Measurements from ENCODE around the gene EIF4G2. TPM values are rescaled to one million over a fixed set of nuclear protein-coding genes. Genes with fewer than 3 reads are reported as not detected.

Gene EIF4G2
- total and polyA plus RNA-seq, 2 experiments from 2014 or later, result 384 to 584 TPM

DNA sequence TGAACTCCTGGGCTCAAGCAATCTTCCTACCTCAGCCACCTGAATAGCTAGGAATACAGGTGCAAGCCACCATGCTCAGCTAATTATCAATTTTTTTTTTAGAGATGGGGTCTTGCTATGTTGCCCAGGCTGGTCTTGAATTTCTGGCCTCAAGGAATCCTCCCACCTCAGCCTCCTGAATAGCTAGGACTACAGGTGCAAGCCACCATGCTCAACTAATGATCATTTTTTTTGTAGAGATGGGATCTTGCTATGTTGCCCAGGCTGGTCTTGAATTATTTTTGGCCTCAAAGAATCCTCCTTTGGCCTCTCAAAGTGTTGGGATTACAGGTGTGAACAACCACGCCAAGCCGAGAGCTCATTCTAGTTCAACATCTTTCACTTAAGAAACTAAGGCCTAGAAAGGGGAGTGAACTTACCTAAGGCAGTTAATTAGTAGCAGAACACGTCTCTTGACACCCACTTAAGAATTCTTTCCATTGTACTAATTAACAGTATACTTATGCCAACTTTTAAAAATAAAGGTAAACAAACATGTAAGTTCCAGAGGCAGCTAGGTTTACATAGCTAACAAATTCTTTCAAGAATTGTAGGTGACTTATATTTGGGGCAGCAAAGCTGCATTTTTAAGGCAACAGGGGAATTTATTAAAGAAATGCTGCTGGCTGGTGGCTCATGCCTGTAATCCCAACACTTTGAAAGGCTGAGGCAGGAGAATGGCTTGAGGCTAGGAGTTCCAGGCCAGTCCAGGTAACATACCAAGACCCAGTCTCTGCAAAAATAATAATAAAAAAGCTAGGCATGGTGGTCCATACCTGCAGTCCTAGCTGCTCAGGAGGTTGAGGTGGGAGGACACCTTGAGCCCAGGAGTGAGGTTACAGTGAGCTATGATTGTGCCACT is 39.5 kb upstream of the EIF4G2 start:
- Histone ChIP-seq H3K9me3 (ENCODE audit: low read depth) (no peaks in the 10 kb centered on the region), H3K27ac (peak overlapping the region; percentile 11), H3K4me1 (ENCODE audit: low read depth) (peaks cover 4% of the 10 kb centered on the region), H3K27me3 (no peaks in the 10 kb centered on the region), H3K36me3 (peaks cover 21% of the 10 kb centered on the region), H3K4me3 (no peak overlapping the region)
- no peak for TF ChIP-seq CTCF (IDR thresholded peaks at IDR 0.05; ENCODE audit: low read depth, low read length)
- no peak for DNase-seq (ENCODE audit: low read depth in 1 of 2, low spot score in 1 of 2)

- no peak overlapping the region for H3K27ac ChIP-seq
- H3K9me3 ChIP-seq (ENCODE audit: low read depth), result no peaks in the 10 kb centered on the region
- no peak overlapping the region for H3K4me3 ChIP-seq
- TF ChIP-seq CTCF (IDR thresholded peaks at IDR 0.05; ENCODE audit: low read depth, low read length), result no peak
- peaks cover 5% of the 10 kb centered on the region for H3K36me3 ChIP-seq
- H3K27me3 ChIP-seq, result no peaks in the 10 kb centered on the region
- peaks cover 4% of the 10 kb centered on the region for H3K4me1 ChIP-seq (ENCODE audit: low read depth)
- no peak for DNase-seq (ENCODE audit: low read depth in 1 of 2, low spot score in 1 of 2)
These were observed 37.9 kb upstream of the EIF4G2 start for GRCh38 chr11:10846660-10847059.

DNA sequence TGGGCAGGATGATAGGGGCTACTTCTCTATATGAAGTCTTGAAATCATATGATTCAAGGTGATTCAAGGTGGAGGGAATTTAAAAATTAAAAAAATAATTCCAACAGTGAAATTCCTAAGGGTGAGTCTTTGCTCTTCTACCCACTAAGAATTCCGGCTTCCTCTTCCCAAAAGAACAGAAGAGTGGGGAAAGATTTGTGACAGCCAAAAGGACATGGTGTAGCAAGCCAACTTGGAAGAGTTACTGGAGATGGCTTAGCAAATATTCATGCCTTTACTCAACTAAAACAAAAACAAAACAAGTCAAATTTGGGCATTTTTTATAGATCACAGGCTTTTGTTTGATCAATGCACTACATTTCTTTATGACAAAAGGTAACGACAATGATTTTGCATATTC is 36.9 kb upstream of the EIF4G2 start:
- Histone ChIP-seq H3K4me3 (no peak overlapping the region), H3K9me3 (ENCODE audit: low read depth) (no peaks in the 10 kb centered on the region), H3K27ac (no peak overlapping the region), H3K27me3 (no peaks in the 10 kb centered on the region), H3K36me3 (no peaks in the 10 kb centered on the region), H3K4me1 (ENCODE audit: low read depth) (peaks cover 4% of the 10 kb centered on the region)
- no peak for TF ChIP-seq CTCF (IDR thresholded peaks at IDR 0.05; ENCODE audit: low read depth, low read length)
- DNase-seq (ENCODE audit: low read depth in 1 of 2, low spot score in 1 of 2), result no peak

DNA sequence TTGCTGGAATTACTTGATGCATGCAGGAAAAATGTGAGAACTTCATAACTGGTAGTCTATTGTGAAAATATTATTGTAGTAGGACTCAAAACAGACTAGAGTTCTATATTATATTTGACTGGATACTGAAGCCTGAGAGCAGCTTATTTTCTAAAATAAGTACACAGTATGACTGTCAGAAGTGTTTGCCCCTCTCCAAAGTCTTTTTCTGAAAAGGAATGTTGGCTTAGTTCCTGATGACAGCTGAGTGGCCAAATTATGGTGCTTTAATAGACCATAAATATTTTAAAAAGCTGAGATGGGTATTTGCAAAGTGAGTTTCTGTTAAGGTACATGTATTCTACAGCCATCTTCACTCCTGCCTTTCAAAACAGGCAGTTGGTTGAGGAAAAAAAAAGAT is 36.1 kb upstream of the EIF4G2 start:
- TF ChIP-seq CTCF (IDR thresholded peaks at IDR 0.05; ENCODE audit: low read depth, low read length), result no peak
- Histone ChIP-seq H3K9me3 (ENCODE audit: low read depth) (no peaks in the 10 kb centered on the region), H3K4me3 (no peak overlapping the region), H3K27me3 (no peaks in the 10 kb centered on the region), H3K36me3 (no peaks in the 10 kb centered on the region), H3K27ac (no peak overlapping the region), H3K4me1 (ENCODE audit: low read depth) (peaks cover 4% of the 10 kb centered on the region)
- no peak for DNase-seq (ENCODE audit: low read depth in 1 of 2, low spot score in 1 of 2)

DNA sequence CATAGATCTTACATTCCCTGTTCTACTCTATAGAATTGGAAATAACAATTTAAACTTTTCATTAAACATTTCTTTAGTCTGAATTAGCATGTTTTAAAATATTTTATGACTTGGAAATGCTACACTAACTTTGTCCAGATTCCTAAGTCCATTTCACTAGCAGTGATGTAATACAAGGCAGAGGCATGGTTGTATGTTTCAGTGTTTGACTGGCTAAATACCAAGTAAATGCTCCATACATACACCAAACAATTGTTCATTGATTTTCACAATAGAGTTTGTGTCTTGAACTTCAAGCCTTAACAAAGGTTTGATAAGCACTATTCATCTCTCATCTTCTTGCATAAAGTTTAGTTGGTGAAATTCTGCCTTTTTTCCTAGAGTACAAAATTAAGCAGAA is 35.6 kb upstream of the EIF4G2 start:
- no peaks in the 10 kb centered on the region for H3K9me3 ChIP-seq (ENCODE audit: low read depth)
- no peak overlapping the region for H3K4me3 ChIP-seq
- no peak overlapping the region for H3K27ac ChIP-seq
- no peaks in the 10 kb centered on the region for H3K36me3 ChIP-seq
- H3K4me1 ChIP-seq (ENCODE audit: low read depth), result peaks cover 4% of the 10 kb centered on the region
- no peak for DNase-seq (ENCODE audit: low read depth in 1 of 2, low spot score in 1 of 2)
- no peak for TF ChIP-seq CTCF (IDR thresholded peaks at IDR 0.05; ENCODE audit: low read depth, low read length)
- no peaks in the 10 kb centered on the region for H3K27me3 ChIP-seq
